LNCAP (cell line): ENCODE data around the gene PTPRN2.

Experiments
- CTCF ChIP-seq: fragments of 450-650 bp; IDR thresholded peaks from 2 replicates; pipeline ENCODE4 v1.5.1; 2017; ENCODE audit warnings: mild to moderate bottlenecking

PTPRN2 gene

GRCh38 chr7:158546214-158546613 is 41.4 kb downstream of the PTPRN2 start:
- TF ChIP-seq CTCF: no peak

- TF ChIP-seq CTCF: no peak
Observed at GRCh38 chr7:158544708-158545107, 42.9 kb downstream of the PTPRN2 start.

GRCh38 chr7:158543840-158544239 is 43.8 kb downstream of the PTPRN2 start:
- TF ChIP-seq CTCF: no peak

GRCh38 chr7:158542651-158543566 is 44.7 kb downstream of the PTPRN2 start:
- no peak for TF ChIP-seq CTCF

- TF ChIP-seq CTCF: no peak
Observed at GRCh38 chr7:158541346-158542010, 46.1 kb downstream of the PTPRN2 start.

GRCh38 chr7:158539711-158540146 is 47.9 kb downstream of the PTPRN2 start:
- no peak for TF ChIP-seq CTCF

GRCh38 chr7:158538156-158538946 is 49.3 kb downstream of the PTPRN2 start:
- TF ChIP-seq CTCF: no peak
